Measurements from ENCODE around the gene C9orf78. TPM values are rescaled to one million over a fixed set of nuclear protein-coding genes. Genes with fewer than 3 reads are reported as not detected.

C9orf78 gene
- total and polyA plus RNA-seq, 2 of the 8 experiments (the other 6 are each of a cell fraction or from before 2014, with no cell fraction given) = 17.4 to 40.6 TPM

- no peak overlapping the region for H4K8ac ChIP-seq (ENCODE audit: extremely low read depth, insufficient read depth, low read length)
- no peak overlapping the region for H4K91ac ChIP-seq (replicated peaks; ENCODE audit: insufficient read length, low read length)
- H3K36me3 ChIP-seq (ENCODE audit: control insufficient read depth in 2 of 4, insufficient read depth in 4 of 4, low read length in 3 of 4) = peaks cover 0 to 9% (median 1%) of the 10 kb centered on the region in 4 experiments; a peak in 2 of 8 replicates
- no peak overlapping the region for H3K56ac ChIP-seq (replicated peaks; ENCODE audit: insufficient read length, low read depth, low read length)
- H3K14ac ChIP-seq (ENCODE audit: insufficient read length) = no peak overlapping the region
- H3K27me3 ChIP-seq (replicated peaks in 1 of 4; ENCODE audit: control insufficient read depth in 3 of 4, extremely low read depth in 1 of 4, insufficient read depth in 3 of 4, low read length in 3 of 4) = no peaks in the 10 kb centered on the region
- H3K9me3 ChIP-seq (ENCODE audit: insufficient read depth in 2 of 2, low read depth in 1 of 2, low read length in 1 of 2) = no peaks in the 10 kb centered on the region
- no peak overlapping the region for H3K18ac ChIP-seq (ENCODE audit: extremely low read depth, low read length)
- FAIRE-seq (no peak), DNase-seq (ENCODE audit: low read depth in 1 of 2, low spot score in 2 of 2) (no peak)
- H3K79me1 ChIP-seq (ENCODE audit: low read depth, low read length) = no peaks in the 10 kb centered on the region
- no peak overlapping the region for H2BK5ac ChIP-seq (ENCODE audit: low read depth, low read length)
- H2BK15ac ChIP-seq (ENCODE audit: low read length) = no peak overlapping the region
- H3K23me2 ChIP-seq (ENCODE audit: low read depth, low read length) = no peaks in the 10 kb centered on the region
- no peak overlapping the region for H2BK20ac ChIP-seq (ENCODE audit: low read length)
- no peak overlapping the region for H3K4me2 ChIP-seq (ENCODE audit: insufficient read depth in 1 of 2, low read depth in 2 of 2, low read length in 2 of 2)
- H2BK12ac ChIP-seq (ENCODE audit: low read depth, low read length) = no peak overlapping the region
- no peaks in the 10 kb centered on the region for H3K4me1 ChIP-seq (replicated peaks in 1 of 4; ENCODE audit: control insufficient read depth in 3 of 4, insufficient read depth in 4 of 4, low read length in 3 of 4)
- H4K5ac ChIP-seq (ENCODE audit: insufficient read length, low read depth, low read length) = no peak overlapping the region
- no peak overlapping the region for H3K4me3 ChIP-seq (ENCODE audit: extremely low read depth in 1 of 4, insufficient read depth in 2 of 4, low read depth in 3 of 4, low read length in 4 of 4)
- WGBS, 2 experiments (ENCODE audit: extremely low coverage in 1 of 2, insufficient coverage in 1 of 2, insufficient read length in 1 of 2, insufficient replicate concordance in 2 of 2, low coverage in 1 of 2, low lambda C conversion rate in 2 of 2, missing lambda C conversion rate in 1 of 2) = 73% methylated on average over 5 of the region's 5 CpGs; no CpG with 5 or more reads in 1 of the 2 experiments
- H3K23ac ChIP-seq (ENCODE audit: insufficient read length) = no peak overlapping the region
- H2AFZ ChIP-seq (ENCODE audit: low read length) = no peak overlapping the region
- no peaks in the 10 kb centered on the region for H3K79me2 ChIP-seq (ENCODE audit: control insufficient read depth in 1 of 2, insufficient read depth in 2 of 2, low read length in 2 of 2)
- no peak overlapping the region for H2AK5ac ChIP-seq (ENCODE audit: low read depth, low read length)
- no peak overlapping the region for H3K9ac ChIP-seq (replicated peaks in 1 of 4; ENCODE audit: extremely low read depth in 1 of 4, low read depth in 3 of 4, low read length in 3 of 4)
- H4K20me1 ChIP-seq (replicated peaks in 1 of 2; ENCODE audit: control insufficient read depth in 1 of 2, insufficient read depth in 2 of 2, low read length in 2 of 2) = peaks cover 2 to 3% of the 10 kb centered on the region in 2 experiments
- H3K4ac ChIP-seq (replicated peaks; ENCODE audit: insufficient read length, low read depth, low read length) = no peak overlapping the region
- POLR2A ChIA-PET (ENCODE audit: partially characterized antibody) = no interaction called here
- CTCF ChIA-PET (ENCODE audit: partially characterized antibody) = interaction anchor here (1.1 to 1.6 kb wide), 2 partner anchors 88 to 255 kb away, joined by 3 to 4 read pairs; no protein-coding TSS in a partner anchor
- no peak for TF ChIP-seq TAF7 (optimal IDR thresholded peaks at IDR 0.05; ENCODE audit: borderline replicate concordance, low read depth, low read length)
- TF ChIP-seq SIRT6 (IDR thresholded peaks at IDR 0.05; ENCODE audit: low read length) = no peak
- no peak for TF ChIP-seq ZNF274 (IDR thresholded peaks at IDR 0.05; ENCODE audit: borderline replicate concordance, extremely low read depth, low read length)
- TF ChIP-seq SAP30 (IDR thresholded peaks at IDR 0.05; ENCODE audit: insufficient read depth, insufficient replicate concordance, low read length) = no peak
- TF ChIP-seq POU5F1 (IDR thresholded peaks at IDR 0.05; ENCODE audit: low read depth, low read length) = no peak
- no peak for TF ChIP-seq ASH2L (IDR thresholded peaks at IDR 0.05; ENCODE audit: low read length)
- H2BK120ac ChIP-seq (replicated peaks; ENCODE audit: low read depth, low read length) = no peak overlapping the region
- no peak overlapping the region for H3K27ac ChIP-seq (ENCODE audit: low read depth, low read length)
Measured at GRCh38 chr9:129852579-129852978, 17.5 kb upstream of the C9orf78 start.
